ENCODE measurements around the gene SMAD1.
A peak's percentile ranks its signal among the peaks of the same experiment; 100 is the strongest.

The SMAD1 gene

DNA sequence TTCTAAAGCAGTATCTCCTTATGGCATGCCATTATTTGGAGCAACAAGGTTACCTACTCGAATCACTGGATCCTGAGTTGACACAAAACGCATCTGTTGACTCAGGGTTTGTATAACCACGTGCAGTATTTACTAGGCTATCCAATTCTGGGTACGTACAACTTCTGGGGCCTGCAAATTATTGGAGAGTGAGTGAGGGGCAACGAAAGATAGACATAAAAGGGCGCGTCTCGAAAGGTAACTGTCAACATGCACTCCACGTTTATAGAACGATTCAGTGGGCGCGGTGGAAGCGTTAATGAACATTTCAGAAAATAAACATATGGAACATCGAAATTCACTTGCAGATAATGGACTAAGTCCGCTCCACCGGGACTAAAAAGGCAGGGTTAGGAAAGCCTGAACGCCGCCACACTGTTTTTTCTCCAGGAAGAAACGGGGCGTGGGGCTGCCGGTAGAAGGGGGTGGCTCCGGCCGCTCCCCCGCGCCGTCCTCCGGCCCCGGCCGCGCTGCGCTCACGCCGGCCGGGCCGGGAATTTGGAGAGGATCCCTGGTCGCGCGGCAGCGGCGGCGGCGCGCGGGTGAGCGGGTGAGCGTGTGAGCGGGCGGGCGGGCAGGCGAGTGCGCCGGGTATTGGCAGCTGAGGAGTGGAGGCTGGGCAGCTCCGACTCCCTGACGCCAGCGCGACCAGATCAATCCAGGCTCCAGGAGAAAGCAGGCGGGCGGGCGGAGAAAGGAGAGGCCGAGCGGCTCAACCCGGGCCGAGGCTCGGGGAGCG is at the start of gene SMAD1:
SMAD1 (plus strand) TSS at position 690 of the 778 bp plus-strand sequence. CDS start 32,761 bp downstream, outside the sequence.
- in situ Hi-C loops (cut with MboI; ENCODE audit: low pct_unique_long_range_greater_than_20kb, low sequenced_read_pairs) = no loop called here
- DNase-seq = peak; percentile 87

DNA sequence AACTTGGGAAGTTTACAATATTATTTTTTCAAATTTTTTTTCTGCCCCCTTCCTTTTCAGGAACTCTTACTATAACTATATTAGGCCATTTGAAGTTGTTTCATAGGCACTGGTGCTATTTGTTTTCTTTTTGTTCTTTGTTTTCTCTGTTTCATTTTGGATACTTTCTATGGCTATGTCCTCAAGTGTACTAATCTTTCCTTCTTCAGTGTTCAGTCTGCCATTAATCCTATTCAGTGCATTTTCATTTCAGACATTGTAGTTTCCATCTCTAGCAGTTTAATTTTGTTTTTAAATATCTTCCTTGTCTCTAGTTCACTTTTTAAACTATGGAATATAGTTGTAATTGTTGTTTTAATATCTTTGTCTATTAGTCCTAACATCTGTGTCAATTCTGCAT is 48.0 kb upstream of the SMAD1 start:
- DNase-seq = no peak
- in situ Hi-C loops (cut with MboI; ENCODE audit: low pct_unique_long_range_greater_than_20kb, low sequenced_read_pairs) = no loop called here

DNA sequence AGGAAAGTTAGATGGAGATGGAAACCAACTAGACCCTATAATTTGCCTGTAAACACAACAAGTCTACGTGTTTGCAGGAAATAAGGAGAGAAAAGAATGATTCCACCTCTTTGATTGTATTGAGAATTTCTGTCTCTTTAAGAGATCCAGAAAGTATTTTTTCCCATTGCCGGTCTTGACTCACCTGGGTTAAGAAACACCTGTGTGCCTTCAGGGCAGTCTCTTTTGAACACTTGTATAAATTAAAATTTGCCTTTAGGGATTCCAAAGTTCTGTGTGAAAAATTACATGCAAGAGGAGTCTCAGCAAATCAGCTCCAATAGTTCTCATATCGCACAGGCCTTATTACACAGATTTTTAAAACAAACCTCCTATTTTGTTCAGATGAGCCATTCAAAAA is 46.0 kb upstream of the SMAD1 start:
- no peak for DNase-seq
- in situ Hi-C loops (cut with MboI; ENCODE audit: low pct_unique_long_range_greater_than_20kb, low sequenced_read_pairs) = no loop called here

DNA sequence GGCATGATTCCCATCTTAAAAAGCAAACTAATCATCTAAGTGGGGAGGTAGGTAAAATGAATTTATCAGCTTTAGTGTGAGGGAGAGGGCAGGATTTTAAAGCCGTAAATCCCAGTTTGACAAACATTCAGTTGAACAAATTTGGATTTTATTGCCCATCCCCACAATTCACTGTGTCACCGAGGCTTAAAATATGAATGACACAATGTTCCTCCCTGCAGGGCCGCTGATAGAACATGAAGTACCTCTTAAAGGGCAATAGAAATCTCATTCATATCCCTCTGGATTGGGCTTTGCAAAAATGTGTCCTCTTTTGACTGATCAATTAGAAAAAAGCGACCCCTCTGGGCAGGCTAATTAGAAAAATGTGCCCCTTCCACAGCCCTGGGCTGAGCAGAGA is 45.5 kb upstream of the SMAD1 start:
- in situ Hi-C loops (cut with MboI; ENCODE audit: low pct_unique_long_range_greater_than_20kb, low sequenced_read_pairs) = no loop called here
- DNase-seq = no peak

DNA sequence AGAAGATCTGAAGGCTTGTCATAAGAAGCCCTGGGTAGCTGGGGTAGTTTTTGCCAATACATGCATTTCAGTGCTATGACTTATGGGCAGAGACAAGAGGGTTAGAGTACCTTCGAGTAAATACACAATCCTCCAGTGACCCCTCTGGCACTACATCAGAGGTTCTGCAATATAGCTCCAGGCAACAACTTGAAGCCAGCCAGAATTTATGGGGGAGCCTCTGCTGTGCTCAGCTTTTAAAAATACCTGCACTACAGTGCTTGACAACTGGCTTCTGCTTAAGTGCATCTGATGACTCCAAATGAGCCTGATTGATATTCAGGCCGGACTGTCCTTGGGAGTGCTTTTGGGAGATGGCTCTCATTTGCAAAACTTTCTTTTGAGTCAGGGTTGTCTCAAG is 44.9 kb upstream of the SMAD1 start:
- in situ Hi-C loops (cut with MboI; ENCODE audit: low pct_unique_long_range_greater_than_20kb, low sequenced_read_pairs) = no loop called here
- no peak for DNase-seq

DNA sequence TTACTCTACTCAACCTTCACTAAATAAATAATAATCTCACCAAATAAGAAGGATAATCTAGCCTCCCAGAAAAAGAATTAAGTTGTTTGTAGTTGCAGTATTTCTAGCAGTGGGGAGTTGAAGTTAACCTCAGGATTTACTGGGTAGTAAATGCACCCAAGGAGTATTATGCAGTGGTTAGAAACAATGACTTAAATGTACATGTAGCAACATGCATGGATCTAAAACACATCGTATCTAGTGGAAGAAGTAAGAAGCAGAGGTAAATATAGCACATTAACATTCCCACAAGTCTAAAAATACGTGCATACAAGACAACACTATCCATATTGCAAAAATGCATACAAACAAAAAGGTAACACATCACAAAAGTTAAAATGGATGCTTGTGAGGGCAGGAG is 44.2 kb upstream of the SMAD1 start:
- no peak for DNase-seq
- in situ Hi-C loops (cut with MboI; ENCODE audit: low pct_unique_long_range_greater_than_20kb, low sequenced_read_pairs) = no loop called here

DNA sequence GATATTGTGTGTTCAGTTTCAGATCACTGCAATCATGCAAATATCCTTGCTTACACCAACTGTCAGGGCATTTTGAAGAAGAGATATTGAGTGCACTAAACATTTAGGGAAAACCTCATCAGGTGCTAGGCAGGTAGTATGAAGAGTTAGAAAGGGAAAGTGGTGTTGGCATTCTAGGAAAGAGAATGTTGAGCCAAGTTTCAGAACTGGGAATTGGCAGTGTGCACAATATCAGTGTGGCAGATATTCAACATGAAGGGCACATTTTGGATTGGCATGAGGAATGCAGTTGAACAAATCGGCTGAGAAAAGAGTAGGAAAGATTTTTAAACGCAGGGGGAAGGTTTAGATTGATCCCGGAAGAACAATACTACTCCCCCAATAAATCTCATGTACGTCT is 43.4 kb upstream of the SMAD1 start:
- in situ Hi-C loops (cut with MboI; ENCODE audit: low pct_unique_long_range_greater_than_20kb, low sequenced_read_pairs) = no loop called here
- DNase-seq = no peak

DNA sequence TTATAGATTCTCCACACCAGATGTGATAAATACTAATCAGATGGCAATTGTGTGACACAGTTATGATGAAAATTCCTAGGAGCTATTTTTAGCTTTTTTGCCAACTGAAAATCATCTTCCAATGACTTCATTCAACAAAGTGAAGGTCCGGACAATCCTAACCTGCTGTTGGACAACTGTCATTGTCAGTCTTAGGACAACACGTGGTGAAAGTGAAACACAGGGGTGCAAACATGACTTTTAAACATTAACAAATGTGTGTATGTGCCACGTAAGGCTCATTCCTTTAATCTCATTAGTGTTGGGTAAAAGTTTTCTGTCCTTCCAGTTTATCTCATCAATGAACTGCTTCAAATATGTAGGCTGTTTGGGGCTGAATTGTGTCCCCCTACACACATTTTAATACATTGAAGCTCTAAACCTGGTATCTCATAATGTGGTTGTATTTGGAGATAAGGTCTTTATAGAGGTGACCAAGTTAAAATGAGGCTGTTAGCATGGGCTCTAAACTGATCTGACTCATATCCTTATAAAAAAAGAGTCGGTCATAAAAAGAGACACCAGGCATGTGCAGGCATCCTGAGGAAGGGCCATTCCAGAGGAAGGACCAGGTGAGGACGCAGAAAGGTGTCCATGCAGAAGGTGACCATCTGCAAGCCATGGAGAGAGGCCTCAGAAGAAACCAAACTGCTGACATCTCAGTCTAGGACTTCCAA is 41.2 kb upstream of the SMAD1 start:
- in situ Hi-C loops (cut with MboI; ENCODE audit: low pct_unique_long_range_greater_than_20kb, low sequenced_read_pairs) = no loop called here
- DNase-seq = no peak

DNA sequence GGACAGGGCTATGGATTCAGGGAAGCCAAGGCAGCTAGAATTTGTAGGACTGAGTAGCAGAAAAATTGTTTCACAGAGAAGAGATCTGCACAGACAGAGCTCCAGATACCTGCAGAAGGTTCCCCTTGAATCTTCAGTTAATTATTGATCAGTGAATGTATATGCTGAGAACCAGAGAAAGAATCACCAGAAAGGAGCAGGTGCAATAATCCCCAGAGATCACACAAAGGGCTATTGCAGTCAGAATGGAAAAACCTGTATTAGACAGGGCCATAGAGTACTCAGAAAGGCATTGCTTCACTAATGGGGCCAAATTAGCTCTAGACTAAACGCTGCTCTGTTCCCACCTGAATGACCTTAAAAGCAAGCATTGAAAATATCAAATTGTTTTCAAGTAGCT is 35.5 kb upstream of the SMAD1 start:
- DNase-seq = no peak
- in situ Hi-C loops (cut with MboI; ENCODE audit: low pct_unique_long_range_greater_than_20kb, low sequenced_read_pairs) = no loop called here

DNA sequence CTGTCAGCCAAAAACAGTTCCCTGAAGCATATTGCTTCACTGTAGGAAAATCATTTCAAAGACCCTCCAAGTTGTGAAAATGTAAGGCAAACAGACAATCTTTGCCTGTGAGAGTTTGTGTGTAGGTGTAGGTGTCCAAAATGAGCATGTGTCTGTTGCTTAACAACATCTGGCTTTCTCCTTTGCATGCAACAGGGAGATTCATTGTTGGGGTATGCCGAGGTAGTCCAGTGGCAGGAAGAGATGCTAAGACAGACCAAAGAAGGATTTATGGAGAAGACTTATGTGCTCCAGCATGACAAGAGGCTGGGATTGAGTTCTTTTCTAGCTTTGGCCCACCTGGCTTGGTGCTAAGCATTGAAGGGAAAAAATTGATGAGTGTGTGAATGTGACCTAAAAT is 29.8 kb upstream of the SMAD1 start:
- in situ Hi-C loops (cut with MboI; ENCODE audit: low pct_unique_long_range_greater_than_20kb, low sequenced_read_pairs) = no loop called here
- DNase-seq = no peak

DNA sequence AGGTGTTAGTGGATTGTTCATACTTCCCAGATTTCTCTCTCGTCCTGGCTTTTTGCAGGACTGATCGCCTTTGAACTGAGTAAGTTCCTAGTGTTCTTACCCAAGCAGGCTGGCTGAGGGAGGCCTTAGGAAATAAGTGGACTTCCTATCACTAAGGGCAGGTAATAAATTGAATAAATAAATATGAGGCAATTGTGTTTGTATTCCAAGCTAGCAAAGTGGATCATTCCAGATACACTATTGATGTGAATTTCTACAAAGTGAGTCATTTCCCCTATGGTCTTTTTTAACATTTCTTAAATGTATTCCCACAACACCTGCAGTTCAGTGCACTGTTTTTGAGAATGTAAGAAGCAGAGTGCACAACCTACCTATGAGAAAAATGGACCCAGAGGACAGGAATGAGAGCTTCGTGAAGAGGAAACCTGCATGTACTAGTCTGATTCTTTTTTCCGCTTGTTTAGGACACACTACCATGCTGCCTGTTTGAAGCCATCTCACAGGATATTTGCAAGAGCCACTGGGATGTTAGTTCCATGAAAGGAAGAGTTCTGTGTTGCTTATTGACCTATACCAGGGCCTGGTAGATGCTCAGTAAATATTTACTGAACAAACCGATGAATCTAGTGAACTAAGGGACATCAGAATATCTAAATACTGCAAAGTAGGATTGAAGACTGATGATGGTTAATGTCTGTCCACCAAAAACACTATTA is 29.0 kb upstream of the SMAD1 start:
- no peak for DNase-seq
- in situ Hi-C loops (cut with MboI; ENCODE audit: low pct_unique_long_range_greater_than_20kb, low sequenced_read_pairs) = no loop called here

DNA sequence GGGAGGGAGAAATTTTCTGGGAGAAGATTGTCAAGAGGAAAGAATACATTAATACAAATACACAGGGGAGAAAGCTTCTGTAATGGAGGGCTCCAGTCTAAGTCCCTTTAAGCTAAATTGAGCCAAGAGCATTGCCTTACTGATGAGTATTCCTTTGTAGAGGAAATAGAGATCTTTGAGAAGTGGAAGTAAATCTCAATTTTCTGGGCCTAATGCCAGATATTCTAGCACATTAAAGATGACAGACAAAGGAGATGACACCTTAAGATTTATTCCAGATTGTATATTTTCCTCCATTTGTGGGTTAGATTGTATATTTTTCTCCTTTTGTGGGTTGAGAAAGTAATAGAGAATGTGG is 28.5 kb upstream of the SMAD1 start:
- in situ Hi-C loops (cut with MboI; ENCODE audit: low pct_unique_long_range_greater_than_20kb, low sequenced_read_pairs) = no loop called here
- no peak for DNase-seq

DNA sequence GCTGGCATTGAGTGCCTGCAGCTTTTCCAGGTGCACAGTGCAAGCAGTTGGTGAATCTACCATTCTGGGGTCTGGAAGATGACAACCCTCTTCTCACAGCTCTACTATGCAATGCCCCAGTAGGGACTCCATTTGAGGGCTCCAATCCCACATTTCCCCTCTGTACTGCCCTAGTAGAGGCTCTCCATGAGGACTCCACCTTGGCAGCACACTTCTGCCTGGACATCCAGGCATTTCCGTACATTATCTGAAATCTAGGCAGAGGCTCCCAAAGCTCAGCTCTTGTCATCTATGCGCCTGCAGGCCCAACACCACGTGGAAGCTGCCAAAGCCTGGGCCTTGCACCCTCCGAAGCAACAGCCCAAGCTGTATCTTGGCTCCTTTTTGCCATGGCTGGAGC is 8.4 kb upstream of the SMAD1 start:
- in situ Hi-C loops (cut with MboI; ENCODE audit: low pct_unique_long_range_greater_than_20kb, low sequenced_read_pairs) = no loop called here

DNA sequence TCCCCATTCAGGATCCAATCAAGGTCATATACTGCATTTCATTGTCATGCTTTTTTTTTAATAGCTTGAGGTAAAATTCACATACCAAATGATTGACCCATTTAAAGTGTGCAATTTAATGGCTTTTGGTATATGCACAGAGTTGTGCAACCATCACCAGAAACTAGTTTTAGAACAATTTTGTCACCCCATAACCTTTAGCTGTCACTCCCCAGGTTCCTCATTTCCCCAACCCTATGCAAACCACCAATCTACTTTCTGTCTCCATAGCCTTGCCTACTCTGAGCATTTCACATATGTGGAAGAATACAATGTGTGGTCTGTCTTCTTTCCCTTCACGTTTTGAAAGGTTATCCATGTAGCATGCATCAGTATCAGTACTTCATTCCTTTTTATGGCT is 1.4 kb upstream of the SMAD1 start:
- in situ Hi-C loops (cut with MboI; ENCODE audit: low pct_unique_long_range_greater_than_20kb, low sequenced_read_pairs) = no loop called here
- DNase-seq = peak; percentile 80

More for the DNA sequence above, 8.4 kb upstream of the SMAD1 start:
- DNase-seq = no peak

DNA sequence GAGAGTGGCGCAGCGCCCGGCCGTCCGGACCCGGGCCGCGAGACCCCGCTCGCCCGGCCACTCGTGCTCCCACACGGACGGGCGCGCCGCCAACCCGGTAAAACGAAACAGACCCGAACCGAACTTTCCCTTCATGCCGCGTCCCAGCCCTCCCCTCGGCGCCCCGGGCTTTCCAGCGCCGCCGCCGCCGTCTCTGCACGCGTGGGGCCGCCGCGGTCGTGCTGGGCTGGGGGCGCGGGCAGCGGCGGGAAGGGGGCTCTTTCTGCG is 222 bp downstream of the SMAD1 start:
- no peak for DNase-seq
- in situ Hi-C loops (cut with MboI; ENCODE audit: low pct_unique_long_range_greater_than_20kb, low sequenced_read_pairs) = no loop called here

DNA sequence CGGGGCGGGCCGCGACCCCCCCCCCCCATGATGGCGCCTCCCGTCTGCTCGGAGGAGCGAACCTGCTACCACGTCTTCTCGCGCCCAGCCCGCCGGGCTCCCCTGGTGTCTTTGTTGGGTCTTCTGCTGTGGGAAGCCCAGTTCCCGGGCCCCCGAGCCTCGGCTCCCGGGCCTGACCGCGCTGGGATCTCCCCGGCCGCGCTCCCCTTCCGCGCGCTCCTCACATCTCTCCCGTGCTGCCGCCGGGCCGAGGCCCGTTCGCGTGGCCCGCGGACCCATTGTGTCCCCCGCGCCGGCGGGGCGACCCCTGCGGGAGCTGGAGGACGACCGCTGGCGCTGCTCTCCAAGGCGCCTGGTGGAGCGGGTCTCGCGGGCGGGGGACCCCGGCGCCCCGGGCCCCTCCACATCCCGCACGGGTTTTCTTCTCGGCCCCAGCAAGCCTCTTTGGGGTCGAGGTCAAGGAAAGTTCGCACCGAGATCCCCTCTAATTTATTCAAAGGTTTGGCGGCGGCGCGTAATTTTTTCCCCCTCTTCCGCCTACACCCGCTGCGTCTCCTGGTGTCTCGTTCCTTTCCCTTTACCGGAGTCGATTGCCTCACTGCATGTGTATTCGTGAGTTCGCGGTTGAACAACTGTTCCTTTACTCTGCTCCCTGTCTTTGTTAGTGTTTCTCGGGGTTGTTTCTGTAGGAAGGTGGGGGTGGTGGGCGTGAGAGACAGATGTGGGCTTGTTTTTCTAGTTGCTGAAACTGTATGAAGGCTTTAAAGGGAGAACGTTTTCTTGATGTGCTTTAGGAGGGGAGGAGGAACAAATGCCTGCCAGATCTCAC is 770 bp downstream of the SMAD1 start:
- in situ Hi-C loops (cut with MboI; ENCODE audit: low pct_unique_long_range_greater_than_20kb, low sequenced_read_pairs) = no loop called here
- DNase-seq = peak; percentile 83

DNA sequence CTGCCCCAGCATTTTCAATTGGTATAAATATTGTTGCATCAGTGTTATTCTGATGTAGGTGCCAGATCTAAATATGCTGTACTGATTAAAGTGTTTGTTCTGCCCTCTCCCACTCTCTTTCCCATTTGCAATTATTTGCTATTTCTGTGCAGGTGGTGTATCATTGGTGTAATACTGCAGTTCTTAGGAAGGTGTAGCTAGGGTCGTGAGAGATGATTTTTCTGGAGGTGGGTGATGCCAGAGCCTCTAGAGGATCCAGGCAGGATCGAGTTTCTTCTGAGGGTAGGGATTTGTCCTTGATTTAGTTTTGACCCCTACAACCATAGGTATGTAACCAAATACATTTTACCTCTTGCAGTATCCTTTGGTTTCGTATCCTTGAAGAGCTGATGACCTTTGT is 1.9 kb downstream of the SMAD1 start:
- in situ Hi-C loops (cut with MboI; ENCODE audit: low pct_unique_long_range_greater_than_20kb, low sequenced_read_pairs) = no loop called here
- no peak for DNase-seq

DNA sequence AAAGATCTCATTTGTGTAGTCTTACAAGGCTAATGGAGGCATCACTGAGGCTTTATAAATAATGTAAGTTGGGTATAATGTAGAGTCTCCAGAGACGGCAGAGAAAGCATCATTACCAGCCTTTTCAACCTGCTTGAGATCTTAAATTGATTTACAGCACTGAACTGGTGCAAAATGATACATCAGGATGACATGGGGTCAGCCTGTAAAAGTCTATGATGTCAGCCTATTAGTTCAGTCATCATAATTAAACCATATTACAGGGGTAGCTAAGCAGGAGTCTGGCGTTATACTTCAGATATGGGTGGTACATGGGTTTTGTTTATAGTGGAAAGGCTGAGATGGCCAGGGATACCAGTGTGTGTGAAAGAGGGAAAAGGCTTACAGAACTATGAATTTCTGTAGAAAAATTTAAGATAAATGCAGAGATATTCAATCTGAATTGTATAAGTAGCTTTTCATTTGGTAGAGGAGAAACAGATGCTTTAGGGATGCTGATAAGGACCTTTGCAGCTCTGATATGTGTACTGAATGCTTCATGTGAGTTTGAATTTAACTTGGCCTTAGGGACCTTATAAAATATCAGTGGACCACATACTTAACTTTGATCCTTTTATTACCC is 2.7 kb downstream of the SMAD1 start:
- no peak for DNase-seq
- in situ Hi-C loops (cut with MboI; ENCODE audit: low pct_unique_long_range_greater_than_20kb, low sequenced_read_pairs) = no loop called here

DNA sequence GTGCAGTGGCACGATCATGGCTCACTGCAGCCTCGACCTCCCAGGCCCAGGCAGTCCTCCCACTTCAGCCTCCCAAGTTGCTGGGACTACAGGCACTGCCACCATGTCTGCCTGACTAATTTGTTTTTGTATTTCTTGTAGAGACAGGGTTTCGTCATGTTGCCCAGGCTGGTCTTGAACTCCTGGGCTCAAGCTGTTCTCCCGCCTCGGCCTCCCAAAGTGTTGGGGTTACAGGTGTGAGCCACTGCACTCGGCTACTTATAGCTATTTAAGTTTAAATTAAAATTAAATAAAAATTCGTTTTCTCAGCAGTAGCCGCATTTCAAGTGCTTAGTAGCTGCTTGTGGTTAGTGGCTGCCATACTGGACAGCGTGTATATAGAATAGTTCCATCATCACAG is 3.5 kb downstream of the SMAD1 start:
- DNase-seq = no peak
- in situ Hi-C loops (cut with MboI; ENCODE audit: low pct_unique_long_range_greater_than_20kb, low sequenced_read_pairs) = no loop called here

All from KBM-7 (cell line).